Stimulated activated CD4-positive, alpha-beta T cell treated with anti-CD3 and anti-CD28 coated beads, TNF-alpha, amount 100 ng/mL, for 24 hours (primary cell): ENCODE data around the gene SLC35F1.

Source experiments
- DNase-seq, 3 experiments: peaks; one replicate each; pipeline ENCODE4 v3.0.0-alpha.2; 2020; ENCODE audit warnings: low read depth in 3 of 3

The SLC35F1 gene

GRCh38 chr6:118122801-118123200 lies 215.7 kb downstream of the SLC35F1 start:
- DNase-seq, result no peak

- DNase-seq, result no peak
These were observed 216.5 kb downstream of the SLC35F1 start for GRCh38 chr6:118123503-118124037.

DNA sequence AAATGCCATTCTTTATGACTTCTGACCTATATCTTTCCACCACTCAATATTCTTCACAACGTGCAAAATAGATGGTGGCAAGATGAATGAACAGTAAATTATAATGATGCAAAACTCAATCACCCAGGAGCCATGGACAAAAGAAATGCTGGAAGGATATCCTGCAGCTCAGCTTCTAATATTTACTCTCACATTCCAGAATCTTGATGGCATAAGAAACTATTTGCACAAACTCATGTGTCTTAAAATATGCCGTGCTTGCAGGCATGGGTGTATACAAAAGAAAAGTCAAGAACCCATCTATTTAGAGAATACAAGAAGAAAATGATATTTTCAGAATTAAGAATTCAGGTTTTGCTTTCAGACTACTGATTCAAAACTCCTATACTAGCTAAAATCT lies 217.8 kb downstream of the SLC35F1 start:
- DNase-seq, result no peak

DNA sequence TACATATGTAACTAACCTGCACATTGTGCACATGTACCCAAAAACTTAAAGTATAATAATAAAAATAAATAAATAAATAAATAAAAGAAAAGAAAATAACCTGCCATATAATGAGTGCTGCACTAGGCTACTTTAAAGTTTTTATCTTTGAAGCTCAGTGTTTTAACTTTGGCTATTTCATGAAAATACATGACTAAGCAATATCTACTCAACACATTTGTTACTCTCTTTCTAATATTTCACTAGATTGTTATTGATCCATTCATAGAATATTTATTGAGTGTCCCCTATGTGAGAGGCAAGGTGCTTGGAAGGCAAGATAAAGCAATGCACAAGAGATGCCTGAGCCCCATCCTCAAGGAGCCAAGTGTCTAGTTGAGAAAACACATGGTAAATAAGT lies 221.7 kb downstream of the SLC35F1 start:
- DNase-seq, result no peak

DNA sequence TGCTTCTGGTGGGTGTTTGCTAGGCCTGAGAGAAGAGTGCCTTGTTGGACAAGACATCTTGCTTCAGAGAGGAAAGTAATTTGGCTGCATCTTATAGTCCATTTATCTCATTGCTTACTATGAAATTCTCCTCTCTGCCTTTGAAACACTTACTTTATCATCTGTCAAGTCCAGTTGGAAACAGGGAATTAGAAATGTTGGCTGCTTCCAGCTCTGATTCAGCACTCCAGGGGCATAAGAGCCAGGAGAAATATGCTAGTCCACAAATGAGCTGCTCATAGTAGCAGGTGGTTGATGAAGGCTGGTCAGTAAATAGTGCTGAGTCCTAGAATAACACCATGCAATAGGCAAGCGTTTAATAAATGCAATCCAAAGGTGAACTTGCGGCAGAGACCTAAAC lies 227.1 kb downstream of the SLC35F1 start:
- DNase-seq, result no peak

DNA sequence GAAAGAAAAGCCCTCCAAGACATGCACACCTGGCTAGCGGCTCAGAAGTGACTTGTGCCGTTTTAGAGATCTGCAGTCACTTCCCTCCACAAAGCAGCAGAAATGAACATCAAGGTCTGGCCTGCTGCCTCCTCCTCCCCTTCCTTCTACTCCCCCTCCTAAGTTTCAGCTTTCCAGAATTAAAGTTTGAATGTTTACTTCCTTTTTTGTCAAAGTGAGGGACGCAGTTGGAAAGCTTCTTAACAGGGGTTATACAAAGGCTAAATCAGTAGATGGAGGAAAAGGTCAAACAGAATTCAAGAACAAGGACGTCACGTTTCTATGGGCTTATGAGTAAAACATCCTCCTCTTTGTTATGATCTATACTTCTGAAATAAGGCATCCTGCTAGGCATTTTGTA lies 227.7 kb downstream of the SLC35F1 start:
- no peak for DNase-seq

DNA sequence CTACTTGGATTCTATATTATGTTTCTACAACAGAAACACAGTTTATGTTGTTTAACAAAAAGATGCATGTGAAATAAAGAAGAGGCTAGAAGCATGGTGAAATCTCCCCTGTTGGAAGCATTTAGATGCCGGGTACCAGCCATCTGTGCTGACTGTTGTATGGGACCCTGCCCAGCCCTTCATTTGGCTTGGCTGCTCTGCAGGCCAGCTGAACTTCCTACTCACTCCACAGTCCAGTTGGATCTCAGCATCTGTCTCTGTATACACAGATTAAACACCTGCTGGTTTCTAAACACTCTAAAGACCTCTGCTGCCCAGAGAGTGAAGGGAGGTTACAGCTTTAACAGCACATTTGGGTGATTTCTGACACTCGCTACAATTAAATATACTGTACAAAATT lies 228.3 kb downstream of the SLC35F1 start:
- no peak for DNase-seq

DNA sequence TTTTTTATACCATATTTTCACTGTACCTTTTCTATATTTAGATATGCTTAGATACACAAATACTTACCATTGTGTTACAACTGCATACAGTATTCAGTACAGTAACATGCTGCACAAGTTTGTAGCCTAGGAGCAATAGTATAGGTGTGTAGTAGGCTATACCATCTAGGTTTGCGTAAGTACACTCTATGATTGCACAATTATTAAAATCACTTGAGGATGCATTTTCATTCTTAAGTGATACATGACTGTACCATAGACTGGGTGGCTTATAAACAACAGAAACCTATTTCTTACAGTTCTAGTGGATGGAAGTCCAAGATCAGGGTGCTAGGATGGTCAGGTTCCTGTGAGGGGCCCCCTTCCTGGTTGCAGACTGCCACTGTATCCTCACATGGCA lies 234.1 kb downstream of the SLC35F1 start:
- no peak for DNase-seq

- no peak for DNase-seq
These were observed 239.5 kb downstream of the SLC35F1 start for GRCh38 chr6:118146584-118146983.

GRCh38 chr6:118147511-118147910 lies 240.4 kb downstream of the SLC35F1 start:
- no peak for DNase-seq

GRCh38 chr6:118148561-118148960 lies 241.5 kb downstream of the SLC35F1 start:
- DNase-seq, result no peak

- DNase-seq, result no peak
These were observed 245.5 kb downstream of the SLC35F1 start for GRCh38 chr6:118152524-118152923.

DNA sequence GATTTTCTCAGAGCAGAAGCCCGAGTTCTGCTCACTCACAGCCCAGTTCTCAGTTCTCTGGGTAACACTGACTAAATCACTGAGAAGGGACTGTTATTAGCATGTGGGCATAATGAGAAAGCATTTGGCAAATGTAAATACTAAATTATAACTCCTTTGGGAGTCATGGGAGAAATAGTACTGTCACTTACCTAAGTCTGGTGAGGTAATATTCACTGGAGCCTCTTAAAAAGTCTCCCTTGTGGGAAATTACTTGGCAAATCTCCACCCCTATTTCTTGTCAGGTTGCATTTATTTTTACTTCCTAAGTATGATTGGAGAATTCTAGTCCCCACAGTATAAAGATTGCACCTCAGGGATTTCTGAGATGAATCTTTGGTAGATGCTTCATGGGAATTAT lies 254.3 kb downstream of the SLC35F1 start:
- DNase-seq, result no peak

DNA sequence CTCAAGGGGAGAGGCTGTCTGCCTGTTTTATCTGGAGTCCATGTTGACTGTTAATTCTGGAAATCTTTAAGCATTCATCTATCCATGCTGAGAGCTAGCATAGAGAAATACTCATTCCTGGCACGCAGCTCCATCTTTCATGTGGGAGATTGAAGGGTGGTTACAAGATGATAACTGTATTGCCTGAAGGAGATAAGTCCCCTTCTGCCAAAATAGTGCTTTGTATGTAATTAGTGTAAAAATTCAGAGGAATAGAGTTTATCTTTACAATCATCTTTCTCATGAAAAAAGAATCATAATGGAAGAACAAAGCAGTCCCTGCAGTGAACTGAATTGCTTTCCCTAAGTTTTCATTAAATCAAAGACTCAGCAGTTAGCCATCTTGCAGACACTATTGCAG lies 256.5 kb downstream of the SLC35F1 start:
- DNase-seq, result no peak

- no peak for DNase-seq
These were observed 258.4 kb downstream of the SLC35F1 start for GRCh38 chr6:118165500-118165899.

DNA sequence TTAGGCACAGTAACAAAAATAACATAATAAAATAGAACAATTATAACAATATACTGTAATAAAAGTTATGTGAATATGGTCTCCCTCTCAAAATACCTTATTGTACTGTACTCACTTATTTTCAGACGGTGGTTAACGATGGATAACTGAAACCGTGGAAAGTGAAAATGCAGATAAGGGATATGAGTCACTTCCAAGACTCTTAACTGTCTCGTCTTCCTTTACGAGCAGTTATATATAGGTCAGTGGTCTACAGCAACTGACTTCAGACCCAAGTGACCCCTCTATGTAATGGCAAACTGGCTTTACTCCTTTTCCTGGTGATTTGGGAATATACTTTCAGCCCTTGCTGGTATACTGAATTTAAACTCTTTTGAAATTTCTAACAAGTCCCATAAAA lies 261.4 kb downstream of the SLC35F1 start:
- no peak for DNase-seq

DNA sequence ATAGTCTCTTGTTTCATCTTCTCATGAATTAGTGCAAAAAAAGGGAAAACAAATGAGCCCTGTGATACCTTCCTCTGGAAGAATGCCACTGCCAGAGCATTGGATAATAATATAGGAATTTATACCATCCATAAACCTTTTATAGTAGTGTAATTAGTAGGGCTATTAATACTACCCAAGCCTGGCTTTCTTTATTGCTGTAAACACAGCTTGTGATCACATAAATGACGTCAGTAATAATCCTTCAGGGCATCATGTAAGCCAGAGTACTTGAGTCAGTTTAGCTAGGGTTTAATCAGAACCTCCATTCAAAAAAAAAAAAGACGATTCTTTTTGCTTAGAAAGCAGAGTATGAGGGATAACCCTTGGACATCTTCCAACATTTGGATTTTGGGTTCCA lies 264.8 kb downstream of the SLC35F1 start:
- no peak for DNase-seq

DNA sequence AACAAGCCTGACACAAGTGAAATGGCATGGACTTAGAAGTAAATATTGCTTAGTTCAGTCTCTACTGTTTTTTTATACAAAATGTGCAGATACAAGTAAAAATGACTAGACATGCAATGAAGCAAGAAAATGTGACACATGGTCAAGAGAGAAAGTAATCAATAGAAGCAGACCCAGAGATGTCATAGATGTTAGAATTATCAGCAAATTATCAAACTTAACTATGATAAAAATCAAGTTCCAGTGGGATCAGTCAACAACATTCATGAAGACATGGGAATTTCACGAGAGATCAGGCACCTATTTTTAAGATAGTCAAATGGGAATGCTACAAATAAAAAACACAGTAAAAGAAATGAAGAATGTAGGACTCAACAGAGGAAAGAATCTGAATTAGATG lies 267.0 kb downstream of the SLC35F1 start:
- no peak for DNase-seq

GRCh38 chr6:118177720-118178119 lies 270.7 kb downstream of the SLC35F1 start:
- no peak for DNase-seq

DNA sequence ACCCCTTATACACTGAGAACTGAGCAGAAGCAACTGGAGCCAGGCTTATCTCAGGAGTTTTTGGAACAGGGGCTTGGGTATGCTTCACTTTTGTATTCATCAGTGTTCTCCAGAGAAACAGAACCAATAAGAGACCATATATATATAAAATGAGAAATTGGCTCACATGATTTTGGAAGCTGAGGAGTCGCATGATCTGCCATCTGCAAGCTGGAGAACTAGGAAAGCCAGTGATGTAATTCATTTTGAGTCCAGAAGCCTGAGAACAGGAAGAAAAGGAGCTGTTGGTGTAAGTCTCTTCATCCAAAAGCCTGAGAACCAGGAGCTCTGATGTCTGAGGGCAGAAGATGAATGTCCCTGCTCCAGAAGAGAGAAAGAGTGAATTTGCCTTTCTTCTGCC lies 272.0 kb downstream of the SLC35F1 start:
- no peak for DNase-seq

- DNase-seq, result peak in 1 of 3 experiments; percentile 9
These were observed 279.9 kb downstream of the SLC35F1 start for GRCh38 chr6:118186672-118187567.

DNA sequence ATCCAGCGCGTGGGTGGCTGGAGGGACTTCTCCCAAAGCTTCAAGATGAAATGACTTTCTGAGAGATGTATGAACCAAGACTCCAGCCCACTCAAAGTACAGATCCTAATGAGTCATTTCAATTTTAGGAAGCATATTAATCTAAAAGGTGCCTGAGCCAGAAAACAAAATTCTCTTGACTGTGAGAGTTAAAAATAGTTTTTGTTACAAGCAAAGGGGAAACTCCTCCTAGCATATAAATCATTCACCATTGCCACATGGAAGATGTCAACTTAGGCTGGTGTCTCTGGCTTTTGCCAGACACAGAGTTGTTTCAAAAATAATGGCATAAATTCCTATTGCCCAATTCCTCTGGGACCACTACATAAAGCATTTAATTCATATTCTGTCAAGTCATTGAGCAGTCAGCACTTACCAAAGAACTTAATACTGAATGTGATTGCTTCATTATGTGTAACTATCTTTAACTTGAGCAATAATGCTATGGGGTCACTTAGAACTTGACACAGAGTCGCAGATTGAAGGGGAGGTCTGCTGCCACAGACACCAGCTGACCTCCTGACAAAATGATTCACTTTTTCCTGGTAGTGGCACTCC lies 280.6 kb downstream of the SLC35F1 start:
- DNase-seq, result no peak

DNA sequence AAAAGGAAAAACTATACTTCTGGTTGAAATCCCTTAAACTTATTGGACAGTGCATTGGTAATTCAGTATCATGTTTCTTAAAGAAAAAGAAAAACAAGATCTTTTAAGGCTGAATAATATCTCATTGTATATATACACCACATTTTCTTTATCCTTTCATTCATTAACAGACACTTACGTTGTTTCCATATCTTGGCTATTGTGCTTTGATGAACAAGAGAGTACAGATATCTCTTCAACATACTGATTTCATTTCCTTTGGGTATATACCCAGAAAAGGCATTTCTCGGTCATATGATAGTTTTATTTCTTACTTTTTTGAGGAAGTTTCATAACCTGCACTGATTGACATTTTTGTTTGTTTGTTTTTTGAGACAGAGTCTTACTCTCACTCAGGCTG lies 281.5 kb downstream of the SLC35F1 start:
- no peak for DNase-seq
